Measurements from ENCODE around the gene ERBB2.

ERBB2 gene

GRCh38 chr17:39754958-39755553 is 55.2 kb downstream of the ERBB2 start:
- peak overlapping the region; percentile 68 for H3K4me2 ChIP-seq (ENCODE audit: low read depth, low read length, poor library complexity, severe bottlenecking)
- H2AFZ ChIP-seq (ENCODE audit: low read length): peak overlapping the region; percentile 87
- H3K9me3 ChIP-seq (ENCODE audit: insufficient read depth, low read depth, low read length): no peaks in the 10 kb centered on the region
- peak overlapping the region; percentile 88 for H3K9ac ChIP-seq (ENCODE audit: low read depth, low read length, poor library complexity, severe bottlenecking)
- H3K79me2 ChIP-seq (ENCODE audit: insufficient read depth, low read length): no peaks in the 10 kb centered on the region
- H4K20me1 ChIP-seq (ENCODE audit: insufficient read depth, low read length, poor library complexity, severe bottlenecking): no peaks in the 10 kb centered on the region
- peak overlapping the region; percentile 85 for H3K4me3 ChIP-seq (ENCODE audit: low read length, poor library complexity, severe bottlenecking)
- H3K4me1 ChIP-seq (ENCODE audit: insufficient read depth, low read length, poor library complexity, severe bottlenecking): peaks cover 34% of the 10 kb centered on the region
- no peaks in the 10 kb centered on the region for H3K27me3 ChIP-seq (ENCODE audit: insufficient read depth, low read length, poor library complexity, severe bottlenecking)
- no peaks in the 10 kb centered on the region for H3K36me3 ChIP-seq (ENCODE audit: insufficient read depth, low read length)
- no peaks in the 10 kb centered on the region for H3K9me2 ChIP-seq (replicated peaks; ENCODE audit: low read depth, low read length)
- no peaks in the 10 kb centered on the region; the same call in 1 of the 2 replicates for H3F3A ChIP-seq (ENCODE audit: low read depth)
- no peak for TF ChIP-seq CTCF (conservative IDR thresholded peaks at IDR 0.05; ENCODE audit: low read length)
- no peak for TF ChIP-seq EZH2phosphoT487 (IDR thresholded peaks at IDR 0.05; ENCODE audit: borderline replicate concordance)

GRCh38 chr17:39755554-39756379 is 55.9 kb downstream of the ERBB2 start:
- Histone ChIP-seq H3K4me2 (ENCODE audit: low read depth, low read length, poor library complexity, severe bottlenecking) (peak overlapping the region; percentile 68), H3K79me2 (ENCODE audit: insufficient read depth, low read length) (no peaks in the 10 kb centered on the region), H3K9ac (ENCODE audit: low read depth, low read length, poor library complexity, severe bottlenecking) (peak overlapping the region; percentile 88), H3K9me2 (replicated peaks; ENCODE audit: low read depth, low read length) (no peaks in the 10 kb centered on the region), H3F3A (ENCODE audit: low read depth) (no peaks in the 10 kb centered on the region; the same call in 1 of the 2 replicates), H3K27me3 (ENCODE audit: insufficient read depth, low read length, poor library complexity, severe bottlenecking) (no peaks in the 10 kb centered on the region), H2AFZ (ENCODE audit: low read length) (no peak overlapping the region), H3K4me3 (ENCODE audit: low read length, poor library complexity, severe bottlenecking) (peak overlapping the region; percentile 85), H3K9me3 (ENCODE audit: insufficient read depth, low read depth, low read length) (no peaks in the 10 kb centered on the region), H3K36me3 (ENCODE audit: insufficient read depth, low read length) (no peaks in the 10 kb centered on the region), H3K4me1 (ENCODE audit: insufficient read depth, low read length, poor library complexity, severe bottlenecking) (peaks cover 34% of the 10 kb centered on the region), H4K20me1 (ENCODE audit: insufficient read depth, low read length, poor library complexity, severe bottlenecking) (no peaks in the 10 kb centered on the region)
- TF ChIP-seq CTCF (conservative IDR thresholded peaks at IDR 0.05; ENCODE audit: low read length) (no peak), EZH2phosphoT487 (IDR thresholded peaks at IDR 0.05; ENCODE audit: borderline replicate concordance) (no peak)

- peak overlapping the region; percentile 68 for H3K4me2 ChIP-seq (ENCODE audit: low read depth, low read length, poor library complexity, severe bottlenecking)
- TF ChIP-seq EZH2phosphoT487 (IDR thresholded peaks at IDR 0.05; ENCODE audit: borderline replicate concordance) (no peak), CTCF (conservative IDR thresholded peaks at IDR 0.05; ENCODE audit: low read length) (no peak)
- H3K36me3 ChIP-seq (ENCODE audit: insufficient read depth, low read length): no peaks in the 10 kb centered on the region
- no peaks in the 10 kb centered on the region for H3K79me2 ChIP-seq (ENCODE audit: insufficient read depth, low read length)
- H3K27me3 ChIP-seq (ENCODE audit: insufficient read depth, low read length, poor library complexity, severe bottlenecking): no peaks in the 10 kb centered on the region
- no peaks in the 10 kb centered on the region for H4K20me1 ChIP-seq (ENCODE audit: insufficient read depth, low read length, poor library complexity, severe bottlenecking)
- peaks cover 34% of the 10 kb centered on the region for H3K4me1 ChIP-seq (ENCODE audit: insufficient read depth, low read length, poor library complexity, severe bottlenecking)
- H3K9me3 ChIP-seq (ENCODE audit: insufficient read depth, low read depth, low read length): no peaks in the 10 kb centered on the region
- H3F3A ChIP-seq (ENCODE audit: low read depth): no peaks in the 10 kb centered on the region; the same call in 1 of the 2 replicates
- H3K9ac ChIP-seq (ENCODE audit: low read depth, low read length, poor library complexity, severe bottlenecking): peak overlapping the region; percentile 18
- H3K4me3 ChIP-seq (ENCODE audit: low read length, poor library complexity, severe bottlenecking): no peak overlapping the region
- no peak overlapping the region for H2AFZ ChIP-seq (ENCODE audit: low read length)
- no peaks in the 10 kb centered on the region for H3K9me2 ChIP-seq (replicated peaks; ENCODE audit: low read depth, low read length)
Observed at GRCh38 chr17:39756380-39757079, 56.7 kb downstream of the ERBB2 start.
